Activated CD8-positive, alpha-beta memory T cell treated with anti-CD3 and anti-CD28 coated beads for 36 hours (primary cell): ENCODE data around the gene ABCB1. TPM values are rescaled to one million over a fixed set of nuclear protein-coding genes. Genes with fewer than 3 reads are reported as not detected.

Experiments used
- CTCF ChIA-PET: fragments of 350-600 bp; sonication (Branson Sonifier 250); formaldehyde crosslinking; loops from one replicate; lab custom pipeline; 2021; ENCODE audit warnings: antibody characterized with exemption; lab: Charles Lee
- POLR2A ChIA-PET: fragments of 350-600 bp; sonication (Branson Sonifier 250); formaldehyde crosslinking; loops from one replicate; lab custom pipeline; 2021; ENCODE audit warnings: antibody characterized with exemption; lab: Charles Lee
- total RNA-seq, 2 experiments: library from RNA; stranded (reverse); gene quantifications; one replicate each; pipeline ENCODE4 v1.2.3, GENCODE V29; 2021

ABCB1 gene
- total RNA-seq, 2 experiments from 2014 or later, result 16.0 to 19.7 TPM

DNA sequence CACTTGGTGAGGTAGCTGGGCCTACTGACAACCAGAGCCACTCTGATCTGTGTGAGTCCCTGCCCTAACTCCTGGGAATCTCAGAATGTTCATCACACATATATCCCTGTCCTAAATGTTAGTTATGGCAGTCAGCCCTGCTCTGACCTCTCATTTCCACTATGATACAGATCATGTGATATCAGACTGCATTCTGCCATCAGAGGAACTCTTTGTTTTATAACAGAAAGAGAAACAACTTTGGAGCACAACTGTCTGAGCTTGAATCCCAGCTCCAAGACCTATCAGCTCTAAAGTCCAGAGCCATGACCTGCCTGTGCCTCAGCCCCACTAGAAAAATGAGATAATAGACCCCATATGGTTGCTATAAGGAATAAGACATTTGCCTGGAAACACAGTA, 70.6 kb downstream of the ABCB1 start:
- CTCF ChIA-PET, result no interaction called here

DNA sequence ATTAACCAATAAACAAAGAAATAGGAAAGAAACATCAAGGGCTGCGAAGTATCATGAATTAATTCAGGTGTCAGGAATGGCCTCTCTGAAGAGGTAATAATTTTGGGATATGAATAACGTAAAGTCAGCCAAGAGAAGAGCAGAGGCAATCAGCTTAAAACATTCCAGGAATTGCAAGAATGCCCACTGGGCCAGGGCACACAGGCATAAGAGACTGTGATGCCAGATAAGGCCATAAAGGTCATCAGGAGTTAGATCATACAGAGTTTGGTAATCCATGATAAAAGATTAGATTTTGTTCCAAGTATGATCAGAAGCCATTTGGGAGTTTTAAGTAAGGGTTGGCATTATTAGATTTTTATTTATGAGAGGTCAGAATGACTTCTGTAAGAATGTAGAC, 72.0 kb downstream of the ABCB1 start:
- ChIA-PET CTCF (no interaction called here), POLR2A (no interaction called here)

More for the DNA sequence above, 70.6 kb downstream of the ABCB1 start:
- POLR2A ChIA-PET, result no interaction called here

DNA sequence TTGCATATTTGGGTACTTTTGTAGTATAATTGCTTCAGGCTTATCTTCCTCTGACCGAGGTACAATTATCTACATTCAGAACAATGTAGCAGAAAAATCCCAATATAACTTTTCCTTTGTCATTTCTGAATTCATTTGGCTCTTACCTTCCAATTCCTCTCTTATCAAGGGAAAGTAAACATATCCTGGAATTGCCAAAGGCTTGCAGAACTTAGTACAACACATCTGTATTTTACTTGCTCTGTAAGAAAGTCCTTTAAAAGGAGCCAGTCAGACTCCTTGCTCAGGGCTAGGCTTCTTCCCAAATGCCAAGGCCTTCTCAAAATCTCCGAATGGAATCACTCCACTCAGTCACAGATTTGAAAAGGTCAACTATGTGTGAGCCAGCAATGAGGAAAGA, 81.9 kb downstream of the ABCB1 start:
- POLR2A ChIA-PET, result no interaction called here
- CTCF ChIA-PET, result no interaction called here

GRCh38 chr7:87517891-87518290, 82.8 kb downstream of the ABCB1 start:
- ChIA-PET POLR2A (no interaction called here), CTCF (no interaction called here)

DNA sequence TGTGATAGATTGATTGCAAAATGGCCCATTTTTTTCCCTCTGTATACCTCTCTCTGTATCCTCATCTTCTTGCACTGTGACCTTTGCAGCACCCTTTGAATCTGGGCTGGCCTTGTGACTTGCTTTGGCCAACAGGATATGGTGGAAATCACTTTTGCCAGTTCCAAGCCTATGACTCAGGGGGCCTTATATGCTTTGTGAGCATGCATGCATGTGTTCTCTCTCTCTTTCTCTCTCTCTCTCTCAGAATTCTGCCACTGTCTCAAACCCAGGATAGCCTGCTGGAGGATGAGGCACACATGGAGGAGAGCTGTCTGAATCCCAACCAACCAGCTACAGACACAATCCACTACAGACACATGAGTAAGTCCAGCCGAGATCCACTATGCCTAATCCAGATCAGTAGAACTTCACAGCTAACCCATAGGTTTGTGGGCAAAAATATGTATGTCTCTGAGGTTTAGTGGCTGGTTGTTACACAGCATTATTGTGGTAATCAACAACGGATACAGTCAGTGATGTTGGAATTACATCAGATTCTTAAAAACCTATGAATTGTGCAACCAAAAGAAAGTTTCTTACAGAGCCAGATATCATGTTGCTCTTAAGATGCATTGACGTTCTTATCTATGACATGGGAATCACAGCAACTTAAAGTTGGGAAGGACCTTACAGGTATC, 83.4 kb downstream of the ABCB1 start:
- POLR2A ChIA-PET, result no interaction called here

GRCh38 chr7:87513735-87514335, 86.8 kb downstream of the ABCB1 start:
- ChIA-PET POLR2A (no interaction called here), CTCF (no interaction called here)

More for the DNA sequence above, 83.4 kb downstream of the ABCB1 start:
- CTCF ChIA-PET, result no interaction called here

DNA sequence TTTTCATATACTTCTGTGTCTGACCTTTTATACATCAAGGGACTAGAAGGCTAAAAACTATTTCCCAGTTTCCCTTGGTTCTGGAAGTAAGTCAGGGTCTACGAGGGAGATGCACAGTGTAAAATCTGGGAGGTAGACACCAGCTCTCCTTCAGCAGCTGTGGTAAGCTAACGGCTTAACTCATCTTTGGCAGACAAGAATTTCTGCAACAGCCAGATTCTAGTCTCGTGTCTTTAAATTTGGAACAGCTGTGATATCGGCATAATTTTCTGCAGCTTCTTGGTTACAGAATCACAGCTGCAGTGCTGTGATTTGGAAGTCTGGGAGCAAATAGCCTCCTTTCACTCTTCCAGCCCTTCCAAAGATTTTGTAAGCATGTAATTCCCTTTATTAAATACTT, 87.8 kb downstream of the ABCB1 start:
- CTCF ChIA-PET, result no interaction called here
- POLR2A ChIA-PET, result no interaction called here

DNA sequence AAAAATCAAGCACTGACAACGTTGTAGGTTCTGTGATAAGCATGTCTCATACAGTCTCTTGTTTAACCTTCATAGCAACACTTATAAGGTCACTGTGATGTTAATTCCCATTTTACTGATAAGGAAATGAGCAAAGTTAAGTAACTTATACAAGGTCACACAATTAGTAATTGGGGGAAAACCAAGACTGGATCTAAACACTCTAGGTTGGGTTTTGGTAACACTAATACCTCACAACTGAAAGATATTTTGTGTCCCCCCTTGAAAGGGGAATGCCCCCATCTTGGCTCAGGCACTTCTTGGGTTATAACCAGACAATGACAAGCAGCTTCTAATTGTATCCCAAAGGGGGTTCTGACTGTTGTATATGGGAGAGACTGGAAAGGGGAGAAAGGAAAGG, 89.2 kb downstream of the ABCB1 start:
- POLR2A ChIA-PET, result no interaction called here
- CTCF ChIA-PET, result no interaction called here

DNA sequence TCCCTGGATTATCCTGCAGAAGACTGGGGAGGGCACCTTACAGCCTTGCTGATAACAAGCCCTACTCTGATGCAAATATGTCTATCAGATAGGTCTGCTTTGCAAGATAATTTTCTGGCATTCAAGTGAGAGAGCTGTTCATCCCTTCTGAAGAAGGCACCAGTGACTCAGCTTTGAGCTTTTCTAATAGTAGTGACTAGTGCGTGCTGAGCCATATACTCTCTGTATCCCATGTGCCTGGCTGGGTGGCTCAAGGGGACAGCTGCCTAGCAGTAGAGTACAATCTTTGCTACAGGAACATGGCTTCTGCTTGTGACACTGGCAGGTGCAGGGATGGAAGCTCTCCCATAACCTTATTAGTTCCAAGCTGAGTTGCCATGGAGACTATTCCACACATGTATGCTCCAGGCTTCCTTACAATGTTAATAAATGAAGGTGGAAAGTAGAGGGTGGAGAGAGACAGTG, 90.2 kb downstream of the ABCB1 start:
- ChIA-PET CTCF (no interaction called here), POLR2A (no interaction called here)

DNA sequence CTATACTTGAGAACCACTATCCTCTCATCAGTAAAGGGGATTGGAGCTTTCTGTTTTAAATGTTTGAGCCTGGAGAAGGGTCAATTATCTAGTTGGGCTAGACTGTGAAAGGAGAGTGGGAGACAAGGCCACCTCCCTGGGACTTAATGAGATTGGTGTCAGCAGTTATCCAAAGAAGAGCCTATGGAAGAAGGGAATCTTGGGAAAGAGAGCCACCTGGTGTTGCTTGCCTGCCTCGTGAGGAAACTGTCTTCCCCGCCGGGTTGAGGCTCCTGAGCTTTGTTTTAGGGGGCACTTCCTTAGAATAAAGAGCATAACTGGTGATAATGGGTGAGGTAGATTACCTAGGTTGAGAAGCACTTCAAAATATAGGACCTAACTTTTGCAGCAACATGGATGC, 93.2 kb downstream of the ABCB1 start:
- POLR2A ChIA-PET, result no interaction called here
- CTCF ChIA-PET, result no interaction called here

- CTCF ChIA-PET, result no interaction called here
- POLR2A ChIA-PET, result no interaction called here
Measured at GRCh38 chr7:87506246-87507180, 94.2 kb downstream of the ABCB1 start.

DNA sequence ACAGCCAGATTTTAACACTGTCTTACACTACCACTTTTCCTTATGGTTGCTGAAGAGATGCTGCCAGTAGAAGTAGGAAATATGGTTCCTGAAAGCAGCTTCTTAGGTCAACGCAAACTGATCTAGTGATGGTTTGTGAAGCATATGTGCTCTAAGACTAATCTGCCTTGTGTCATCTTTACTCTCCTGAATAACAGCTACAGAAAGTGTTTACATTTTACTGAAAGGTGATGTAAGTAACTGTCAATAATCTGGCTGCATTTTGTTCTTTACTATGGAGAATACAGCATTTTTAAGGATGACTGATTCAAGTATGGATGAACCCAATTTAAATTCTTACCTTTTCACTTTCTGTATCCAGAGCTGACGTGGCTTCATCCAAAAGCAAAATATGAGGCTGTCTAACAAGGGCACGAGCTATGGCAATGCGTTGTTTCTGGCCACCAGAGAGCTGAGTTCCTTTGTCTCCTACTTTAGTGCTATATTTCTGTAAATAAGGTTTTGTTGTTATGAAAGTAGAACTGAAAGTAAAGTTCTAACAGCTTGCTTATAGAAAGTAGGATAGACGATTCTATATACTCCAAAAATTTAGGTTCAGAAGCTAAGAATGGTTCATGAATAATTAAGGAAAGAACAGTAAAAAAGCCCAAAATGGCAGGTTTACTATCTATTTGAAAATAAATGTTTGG, 95.0 kb downstream of the ABCB1 start:
- ChIA-PET CTCF (no interaction called here), POLR2A (no interaction called here)

DNA sequence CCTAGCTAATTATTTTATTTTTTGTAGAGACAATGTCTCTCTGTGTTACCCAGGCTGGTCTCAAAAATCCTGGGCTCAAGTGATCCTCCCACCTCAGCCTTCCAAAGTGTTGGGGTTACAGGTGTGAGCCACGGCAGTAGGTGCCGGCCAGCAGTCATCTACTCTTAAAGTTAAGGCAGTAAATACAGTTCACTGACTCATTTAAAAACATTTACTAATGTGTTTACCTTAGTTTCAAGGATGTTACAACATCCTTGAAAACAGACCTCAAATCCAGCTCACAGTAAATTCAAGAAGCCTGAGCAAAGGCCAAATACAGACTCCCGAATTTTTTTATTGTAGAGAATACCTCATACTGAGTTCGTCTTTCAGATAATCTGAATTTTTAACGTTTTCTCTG, 95.6 kb downstream of the ABCB1 start:
- ChIA-PET POLR2A (no interaction called here), CTCF (no interaction called here)

GRCh38 chr7:87499494-87499893, 101.2 kb downstream of the ABCB1 start:
- POLR2A ChIA-PET, result no interaction called here
- CTCF ChIA-PET, result no interaction called here

DNA sequence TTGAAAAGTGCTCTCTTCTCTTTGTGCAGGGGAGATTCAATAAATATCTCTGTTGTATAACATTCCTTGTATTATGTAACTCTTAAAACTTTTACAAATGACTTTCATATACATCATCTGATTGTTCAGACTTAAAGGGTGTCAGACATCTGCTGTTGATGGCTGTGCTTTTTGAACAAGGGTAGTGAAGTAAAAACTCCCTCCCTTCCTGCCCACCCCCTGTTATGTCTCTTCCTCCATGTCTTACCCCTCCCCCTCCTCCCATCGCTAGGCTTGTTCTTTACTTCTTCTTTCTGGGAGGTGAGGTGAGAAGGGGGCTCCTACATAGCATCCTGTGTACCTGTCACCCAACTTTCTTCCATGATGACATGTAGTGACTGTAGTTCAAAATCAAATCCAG, 101.8 kb downstream of the ABCB1 start:
- POLR2A ChIA-PET, result no interaction called here

GRCh38 chr7:87497482-87497881, 103.2 kb downstream of the ABCB1 start:
- ChIA-PET POLR2A (no interaction called here), CTCF (no interaction called here)

More for the DNA sequence above, 101.8 kb downstream of the ABCB1 start:
- CTCF ChIA-PET, result no interaction called here

DNA sequence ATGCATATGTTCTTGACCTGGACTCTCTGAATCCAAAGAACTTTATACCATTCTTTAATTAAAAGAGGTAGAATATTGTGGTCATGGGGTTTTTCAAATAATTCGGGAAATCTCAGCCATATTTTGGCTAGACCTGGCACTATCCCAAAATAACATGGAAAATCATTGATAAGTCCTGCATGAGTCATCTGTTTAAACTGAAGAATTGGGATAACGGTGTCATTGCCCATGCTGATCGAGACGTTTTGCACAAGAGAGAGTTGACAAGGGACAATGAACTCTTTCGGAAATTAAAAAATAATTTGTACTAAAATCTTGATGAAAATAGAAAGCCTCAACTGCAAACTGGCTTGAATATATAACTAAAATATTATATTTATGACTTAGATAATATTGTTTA, 105.3 kb downstream of the ABCB1 start:
- ChIA-PET POLR2A (no interaction called here), CTCF (no interaction called here)

GRCh38 chr7:87494454-87494853, 106.2 kb downstream of the ABCB1 start:
- ChIA-PET POLR2A (no interaction called here), CTCF (no interaction called here)

DNA sequence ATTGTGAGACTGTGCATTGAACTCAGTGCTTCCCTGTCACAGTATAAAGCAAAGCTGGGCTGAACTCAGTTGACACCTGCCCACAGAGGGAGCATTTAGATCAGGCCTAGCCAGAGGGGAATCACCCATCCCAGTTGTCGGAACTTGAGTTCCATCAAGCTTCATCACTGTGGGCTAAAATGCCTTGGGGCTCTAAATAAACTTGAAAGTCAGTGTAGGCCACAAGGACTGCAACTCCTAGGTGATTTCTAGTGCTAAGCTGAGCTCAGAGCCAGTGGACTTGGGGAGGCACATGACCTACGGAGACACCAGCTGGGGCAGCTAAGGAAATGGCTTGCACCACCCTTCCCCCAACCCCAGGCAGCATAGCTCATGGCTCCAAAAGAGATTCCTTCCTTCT, 117.6 kb downstream of the ABCB1 start:
- POLR2A ChIA-PET, result no interaction called here
- CTCF ChIA-PET, result no interaction called here

DNA sequence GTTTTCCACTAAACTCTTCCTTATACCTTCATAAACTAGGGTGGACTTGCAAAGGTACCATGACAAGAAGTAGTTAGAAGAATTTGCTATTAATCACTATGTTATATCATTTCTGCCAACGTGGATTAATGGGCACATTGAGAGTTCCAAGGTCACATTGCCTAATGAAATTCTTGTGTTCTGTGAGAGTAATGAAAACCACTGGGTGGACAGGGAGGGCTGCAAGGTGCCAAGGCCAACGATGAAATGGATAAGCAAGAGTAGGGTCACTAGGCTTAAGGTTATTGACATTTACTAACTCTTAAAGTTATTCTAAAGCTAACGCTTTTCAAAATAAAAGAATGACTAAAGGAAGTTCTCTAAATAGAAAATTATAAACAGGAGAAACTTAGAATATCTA, 118.6 kb downstream of the ABCB1 start:
- ChIA-PET POLR2A (no interaction called here), CTCF (no interaction called here)
